ENCODE results near the gene APEH.

Gene APEH

DNA sequence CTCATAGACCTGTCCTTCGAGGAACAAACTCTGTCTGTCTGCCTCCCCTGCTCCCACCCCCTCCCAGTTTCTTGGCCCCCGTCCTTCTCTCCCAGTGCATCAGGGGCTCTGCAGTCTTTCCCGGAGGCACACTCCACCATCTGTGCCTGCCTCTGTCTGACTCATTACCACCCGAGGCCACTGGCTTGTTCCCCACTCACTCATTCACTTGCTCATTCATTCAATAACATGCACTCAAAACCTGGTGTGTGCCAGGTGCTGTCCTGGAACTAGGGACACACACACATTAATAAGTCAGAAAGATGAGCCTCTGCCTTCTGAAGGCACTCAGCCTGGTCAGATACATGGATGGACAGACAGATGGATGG is 32.9 kb downstream of the APEH start:
- TF ChIP-seq, protein P1, sequence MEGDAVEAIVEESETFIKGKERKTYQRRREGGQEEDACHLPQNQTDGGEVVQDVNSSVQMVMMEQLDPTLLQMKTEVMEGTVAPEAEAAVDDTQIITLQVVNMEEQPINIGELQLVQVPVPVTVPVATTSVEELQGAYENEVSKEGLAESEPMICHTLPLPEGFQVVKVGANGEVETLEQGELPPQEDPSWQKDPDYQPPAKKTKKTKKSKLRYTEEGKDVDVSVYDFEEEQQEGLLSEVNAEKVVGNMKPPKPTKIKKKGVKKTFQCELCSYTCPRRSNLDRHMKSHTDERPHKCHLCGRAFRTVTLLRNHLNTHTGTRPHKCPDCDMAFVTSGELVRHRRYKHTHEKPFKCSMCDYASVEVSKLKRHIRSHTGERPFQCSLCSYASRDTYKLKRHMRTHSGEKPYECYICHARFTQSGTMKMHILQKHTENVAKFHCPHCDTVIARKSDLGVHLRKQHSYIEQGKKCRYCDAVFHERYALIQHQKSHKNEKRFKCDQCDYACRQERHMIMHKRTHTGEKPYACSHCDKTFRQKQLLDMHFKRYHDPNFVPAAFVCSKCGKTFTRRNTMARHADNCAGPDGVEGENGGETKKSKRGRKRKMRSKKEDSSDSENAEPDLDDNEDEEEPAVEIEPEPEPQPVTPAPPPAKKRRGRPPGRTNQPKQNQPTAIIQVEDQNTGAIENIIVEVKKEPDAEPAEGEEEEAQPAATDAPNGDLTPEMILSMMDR (IDR thresholded peaks at IDR 0.05; ENCODE audit: low read depth, low read length) = no peak
- Histone ChIP-seq H3K27ac (no peak overlapping the region), H3K36me3 (peaks cover 9% of the 10 kb centered on the region), H3K9me3 (ENCODE audit: severe bottlenecking) (no peaks in the 10 kb centered on the region), H3K27me3 (ENCODE audit: insufficient read depth, low read depth, severe bottlenecking) (no peaks in the 10 kb centered on the region), H3K4me3 (ENCODE audit: low read depth, low read length) (no peak overlapping the region)
- no peak for DNase-seq

DNA sequence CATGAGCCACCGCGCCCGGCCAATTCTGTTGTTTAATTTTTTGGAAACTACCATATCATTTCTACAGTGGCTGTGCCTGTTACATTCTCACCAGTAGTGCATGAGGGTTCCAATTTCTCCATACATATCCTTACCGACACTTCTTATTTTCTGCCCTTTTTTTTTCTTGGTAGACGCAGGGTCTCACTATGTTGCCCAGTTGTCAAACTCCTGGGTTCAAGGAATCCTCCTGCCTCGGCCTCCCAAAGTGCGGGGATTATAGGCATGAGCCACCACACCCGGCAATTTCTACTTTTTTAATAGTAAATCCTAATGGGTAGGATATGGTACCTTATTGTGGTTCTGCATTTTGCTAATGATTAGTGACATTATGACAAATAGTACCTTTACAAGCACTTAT is 35.7 kb downstream of the APEH start:
- Histone ChIP-seq H3K27me3 (ENCODE audit: insufficient read depth, low read depth, severe bottlenecking) (no peaks in the 10 kb centered on the region), H3K9me3 (ENCODE audit: severe bottlenecking) (no peaks in the 10 kb centered on the region), H3K36me3 (peaks cover 4% of the 10 kb centered on the region; the same call in 1 of the 2 replicates), H3K4me3 (ENCODE audit: low read depth, low read length) (no peak overlapping the region), H3K27ac (no peak overlapping the region)
- TF ChIP-seq, protein P1 (IDR thresholded peaks at IDR 0.05; ENCODE audit: low read depth, low read length) = no peak
- DNase-seq = no peak

DNA sequence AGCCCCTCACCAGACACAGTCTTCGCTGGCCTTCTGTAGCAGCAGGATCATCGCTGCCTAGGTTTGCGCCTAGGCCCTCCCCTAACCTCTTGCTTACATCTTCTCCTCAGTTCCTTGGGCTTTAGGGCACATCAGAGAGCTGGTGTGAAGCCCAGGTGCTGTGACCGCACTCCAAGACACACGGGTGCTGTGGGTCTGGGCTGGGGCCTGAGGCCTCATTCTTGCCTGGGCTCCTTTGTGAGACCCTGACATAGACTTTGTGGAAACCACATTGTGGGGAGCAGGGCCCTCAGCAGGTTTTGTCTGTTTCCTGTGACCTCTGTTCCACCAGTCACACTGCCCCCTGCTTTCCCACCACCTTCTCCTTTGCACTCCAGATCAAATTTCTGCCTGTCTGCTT is 37.3 kb downstream of the APEH start:
- DNase-seq = no peak
- H3K27me3 ChIP-seq (ENCODE audit: insufficient read depth, low read depth, severe bottlenecking) = no peaks in the 10 kb centered on the region
- H3K36me3 ChIP-seq = peaks cover 11% of the 10 kb centered on the region; the same call in 1 of the 2 replicates
- H3K9me3 ChIP-seq (ENCODE audit: severe bottlenecking) = no peaks in the 10 kb centered on the region
- TF ChIP-seq, protein P1 (IDR thresholded peaks at IDR 0.05; ENCODE audit: low read depth, low read length) = no peak
- H3K4me3 ChIP-seq (ENCODE audit: low read depth, low read length) = no peak overlapping the region
- H3K27ac ChIP-seq = no peak overlapping the region

DNA sequence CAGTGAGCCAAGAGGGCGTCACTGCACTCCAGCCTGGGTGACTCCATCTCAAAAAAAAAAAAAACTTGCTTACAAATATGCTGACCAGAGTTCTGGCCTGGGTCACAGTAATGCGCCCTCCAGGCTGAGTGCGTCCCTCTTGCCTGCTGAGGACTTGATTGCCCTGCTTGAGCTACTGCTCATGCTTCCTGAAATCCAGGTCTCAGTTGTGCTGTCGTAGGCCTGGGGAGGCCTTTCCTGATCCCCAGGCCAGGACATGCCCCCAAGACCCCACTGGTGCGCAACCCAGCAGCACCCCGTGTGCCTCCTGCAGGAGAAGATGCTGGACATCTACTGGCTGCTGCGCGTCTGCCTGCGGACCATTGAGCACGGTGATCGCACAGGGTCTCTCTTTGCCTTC is 38.0 kb downstream of the APEH start:
- Histone ChIP-seq H3K27ac (no peak overlapping the region), H3K27me3 (ENCODE audit: insufficient read depth, low read depth, severe bottlenecking) (no peaks in the 10 kb centered on the region), H3K36me3 (peaks cover 12% of the 10 kb centered on the region; the same call in 1 of the 2 replicates), H3K9me3 (ENCODE audit: severe bottlenecking) (no peaks in the 10 kb centered on the region), H3K4me3 (ENCODE audit: low read depth, low read length) (no peak overlapping the region)
- no peak for DNase-seq
- TF ChIP-seq, protein P1 (IDR thresholded peaks at IDR 0.05; ENCODE audit: low read depth, low read length) = no peak

DNA sequence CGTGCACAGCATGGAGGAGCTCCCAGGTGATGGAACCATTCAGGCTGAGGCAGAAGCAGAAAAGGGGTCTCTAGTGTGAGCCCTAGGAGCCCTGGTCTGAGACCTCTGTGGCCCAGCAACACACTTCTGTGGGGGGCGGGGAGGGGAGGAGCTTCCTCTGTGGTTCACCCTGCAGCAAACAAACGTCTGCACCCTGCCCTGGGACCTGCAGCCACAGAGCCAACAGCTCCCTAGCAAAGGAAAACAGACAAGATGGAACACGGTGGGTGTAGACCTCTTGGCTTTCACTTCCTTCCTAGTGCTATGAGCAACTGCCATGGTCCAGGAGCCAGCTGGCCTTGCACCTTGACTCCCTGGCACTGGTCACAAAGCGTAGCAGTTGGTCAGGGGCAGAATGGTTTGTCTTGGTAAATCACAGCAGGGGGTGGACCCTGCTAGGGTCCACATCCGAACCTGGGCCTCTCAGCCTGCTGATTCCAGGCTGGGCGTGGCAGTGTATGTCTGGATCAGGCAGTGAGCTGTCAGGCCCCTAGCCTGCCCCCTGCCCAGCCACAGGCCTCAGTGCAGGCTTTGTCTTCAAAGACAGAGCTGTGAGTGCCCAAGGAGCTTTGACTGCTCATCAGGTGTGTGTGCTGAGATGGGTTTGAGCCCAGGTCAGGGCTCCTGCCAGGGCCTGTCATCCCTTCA is 38.6 kb downstream of the APEH start:
- no peaks in the 10 kb centered on the region for H3K9me3 ChIP-seq (ENCODE audit: severe bottlenecking)
- H3K4me3 ChIP-seq (ENCODE audit: low read depth, low read length) = no peak overlapping the region
- H3K27me3 ChIP-seq (ENCODE audit: insufficient read depth, low read depth, severe bottlenecking) = no peaks in the 10 kb centered on the region
- peaks cover 12% of the 10 kb centered on the region; the same call in 1 of the 2 replicates for H3K36me3 ChIP-seq
- H3K27ac ChIP-seq = no peak overlapping the region
- DNase-seq = no peak
- TF ChIP-seq, protein P1 (IDR thresholded peaks at IDR 0.05; ENCODE audit: low read depth, low read length) = no peak
